Muscle of leg (tissue), 11 donors: Measurements from ENCODE around the gene FTL. TPM values are rescaled to one million over a fixed set of nuclear protein-coding genes. Genes with fewer than 3 reads are reported as not detected.
"Not testable (repeated sequence)": the region's sequence is repeated elsewhere in the genome, so short reads cannot be mapped to it uniquely, and the experiment has no call there.

Experiments used
- DNase-seq: peaks from one replicate; pipeline ENCODE4 v3.0.0; 2013
- H3K27ac ChIP-seq: one replicate; pipeline ENCODE4 v1.5.1; 2013; ENCODE audit warnings: mild to moderate bottlenecking, low read length, control low read depth
- H3K27me3 ChIP-seq: one replicate; pipeline ENCODE4 v1.6.1; 2013; ENCODE audit warnings: low read length; ENCODE audit not compliant: control insufficient read depth, insufficient read depth
- H3K36me3 ChIP-seq: one replicate; pipeline ENCODE4 v1.6.1; 2013; ENCODE audit warnings: low read length; ENCODE audit not compliant: control insufficient read depth, insufficient read depth
- H3K4me1 ChIP-seq: one replicate; pipeline ENCODE4 v1.6.1; 2013; ENCODE audit warnings: low read length; ENCODE audit not compliant: control insufficient read depth, insufficient read depth
- H3K4me3 ChIP-seq: one replicate; pipeline ENCODE4 v1.5.1; 2013; ENCODE audit warnings: low read length, control low read depth
- H3K9me3 ChIP-seq: replicated peaks from 2 replicates; pipeline ENCODE4 v1.6.1; 2013; ENCODE audit warnings: low read depth, low read length; ENCODE audit not compliant: control insufficient read depth
- WGBS: methylation state at CpG from one replicate; pipeline ENCODE4 v1.1.5; 2013; ENCODE audit warnings: missing lambda C conversion rate; ENCODE audit not compliant: insufficient coverage; 5-methylcytosine and 5-hydroxymethylcytosine counted together
- polyA plus RNA-seq, 8 donors: library from polyadenylated mRNA; unstranded; fragments of 120-200 nt; gene quantifications; one replicate each; pipeline versions ENCODE4 v1.2.1 to v1.2.3, GENCODE V29; 2013; ENCODE audit warnings: inconsistent platforms in 1 of 8, low replicate concordance in 1 of 8; ENCODE audit not compliant: insufficient read length in 8 of 8, insufficient read depth in 1 of 8
- total RNA-seq: library from RNA; stranded (reverse); fragments of 120-200 nt; gene quantifications from one replicate; pipeline ENCODE4 v1.2.4, GENCODE V29; 2013

Gene FTL
- total and polyA plus RNA-seq, 9 donors, result 576 to 914 (median 756) TPM

DNA sequence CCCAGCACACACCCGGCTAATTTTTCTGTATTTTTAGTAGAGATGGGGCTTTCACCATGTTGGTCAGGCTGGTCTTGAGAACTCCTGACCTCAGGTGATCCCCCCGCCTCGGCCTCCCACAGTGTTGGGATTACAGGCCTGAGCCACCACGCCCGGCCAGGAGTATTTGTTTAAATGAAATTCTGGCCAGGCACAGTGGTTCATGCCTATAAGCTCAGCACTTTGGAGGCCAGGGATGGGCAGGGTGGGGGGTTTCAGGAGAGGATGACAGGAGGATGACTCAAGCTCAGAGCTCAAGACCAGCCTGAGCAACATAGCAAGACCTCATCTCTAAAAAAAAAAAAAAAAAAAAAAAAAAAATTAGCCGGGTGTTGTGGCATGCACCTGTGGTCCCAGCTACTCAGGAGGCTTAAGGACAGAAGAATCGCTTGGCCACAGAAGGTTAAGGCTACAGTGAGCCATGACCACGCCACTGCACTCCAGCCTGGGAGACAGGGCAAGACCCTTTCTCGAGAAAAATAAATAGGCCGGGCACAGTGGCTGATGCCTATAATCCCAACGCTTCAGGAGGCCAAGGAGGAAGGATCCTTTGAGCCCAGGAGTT lies 39.8 kb upstream of the FTL start:
- Histone ChIP-seq H3K9me3 (no peaks in the 10 kb centered on the region), H3K36me3 (peaks cover 25% of the 10 kb centered on the region), H3K4me3 (no peak overlapping the region), H3K27ac (no peak overlapping the region), H3K27me3 (no peaks in the 10 kb centered on the region), H3K4me1 (peaks cover 4% of the 10 kb centered on the region)
- 85% methylated on average over 9 of the region's 11 CpGs for WGBS
- DNase-seq, result no peak

GRCh38 chr19:48925890-48926289 lies 39.2 kb upstream of the FTL start:
- not testable (repeated sequence) for H3K4me1 ChIP-seq, H3K27ac ChIP-seq, H3K9me3 ChIP-seq, DNase-seq, H3K4me3 ChIP-seq, H3K27me3 ChIP-seq
- WGBS, result no CpG with 5 or more reads among the region's 8 CpGs
- peaks cover 22% of the 10 kb centered on the region for H3K36me3 ChIP-seq

DNA sequence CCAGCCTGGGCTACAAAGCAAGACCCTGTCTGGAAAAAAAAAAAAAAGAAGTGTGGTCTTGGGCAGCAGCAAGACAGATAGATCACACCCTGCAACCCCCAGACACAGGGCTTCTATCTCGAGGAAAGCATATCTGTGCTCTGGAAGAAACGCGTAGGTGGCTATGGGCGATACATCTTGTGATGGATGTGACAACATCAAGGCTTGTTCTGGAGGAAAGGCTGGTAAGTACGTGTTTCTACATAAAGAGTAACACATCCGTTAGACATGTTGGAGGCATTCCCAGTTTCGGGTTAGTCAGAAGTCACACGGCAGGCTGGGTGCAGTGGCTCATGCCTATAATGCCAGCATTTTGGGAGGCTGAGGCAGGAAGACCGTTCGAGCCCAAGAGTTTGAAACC lies 38.2 kb upstream of the FTL start:
- Histone ChIP-seq H3K4me3 (no peak overlapping the region), H3K27me3 (peaks cover 3% of the 10 kb centered on the region), H3K9me3 (no peaks in the 10 kb centered on the region), H3K27ac (no peak overlapping the region), H3K36me3 (peaks cover 13% of the 10 kb centered on the region), H3K4me1 (peaks cover 4% of the 10 kb centered on the region)
- DNase-seq, result peak; percentile 62
- WGBS, result 53% methylated on average over 6 of the region's 10 CpGs

DNA sequence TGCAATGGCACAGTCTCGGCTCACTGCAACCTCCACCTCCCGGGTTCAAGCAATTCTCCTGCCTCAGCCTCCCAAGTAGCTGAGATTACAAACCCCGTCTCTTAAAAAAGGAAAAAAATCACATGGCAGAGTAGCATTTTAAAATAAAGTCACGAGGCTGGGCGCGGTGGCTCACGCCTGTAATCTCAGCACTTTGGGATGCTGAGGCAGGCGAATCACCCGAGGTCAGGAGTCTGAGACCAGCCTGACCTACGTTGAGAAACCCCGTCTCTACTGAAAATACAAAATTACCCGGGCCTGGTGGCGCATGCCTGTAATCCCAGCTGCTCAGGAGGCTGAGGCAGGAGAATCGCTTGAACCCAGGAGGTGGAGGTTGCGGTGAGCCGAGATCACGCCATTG lies 37.4 kb upstream of the FTL start:
- 89% methylated on average over 11 of the region's 17 CpGs for WGBS
- not testable (repeated sequence) for DNase-seq, H3K4me1 ChIP-seq, H3K36me3 ChIP-seq, H3K4me3 ChIP-seq, H3K9me3 ChIP-seq, H3K27ac ChIP-seq
- H3K27me3 ChIP-seq, result peaks cover 10% of the 10 kb centered on the region

DNA sequence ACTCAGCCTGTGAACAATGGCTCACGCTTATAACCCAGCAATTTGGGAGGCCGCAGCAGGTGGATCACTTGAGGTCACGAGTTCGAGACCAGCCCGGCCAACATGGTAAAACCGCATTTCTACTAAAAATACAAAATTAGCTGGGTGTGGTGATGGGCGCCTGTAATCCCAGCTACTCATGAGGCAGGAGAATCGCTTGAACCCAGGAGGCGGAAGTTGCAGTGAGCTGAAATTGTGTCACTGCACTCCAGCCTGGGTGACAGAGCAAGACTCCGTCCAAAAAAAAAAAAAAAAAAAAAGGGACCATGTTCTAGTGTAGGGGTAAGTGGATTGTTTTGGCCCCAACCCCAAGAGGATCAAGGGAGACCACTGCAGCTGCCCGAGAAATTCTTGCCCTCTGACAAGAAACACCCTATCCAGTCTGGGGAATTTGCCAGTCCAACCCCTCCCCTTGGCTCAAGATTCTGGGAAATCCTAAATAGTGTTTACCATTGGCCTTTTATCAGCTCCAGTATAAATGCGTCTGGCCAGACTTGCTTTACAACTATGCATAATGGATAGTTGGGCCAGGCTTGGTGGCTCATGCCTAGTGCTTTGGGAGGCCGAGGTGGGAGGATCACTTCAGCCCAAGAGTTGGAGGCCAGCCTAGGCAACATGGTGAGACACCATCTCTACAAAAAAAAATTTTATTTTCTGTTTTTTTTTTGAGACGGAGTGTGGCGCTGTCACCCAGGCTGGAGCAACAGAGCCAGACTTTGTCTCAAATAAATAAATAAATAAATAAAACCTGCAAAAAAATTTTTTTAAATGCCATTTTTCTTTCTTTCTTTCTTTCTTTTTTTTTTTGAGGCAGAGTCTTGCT lies 36.7 kb upstream of the FTL start:
- WGBS, result 92% methylated on average over 2 of the region's 15 CpGs
- Histone ChIP-seq H3K4me3 (no peak overlapping the region), H3K27me3 (peaks cover 17% of the 10 kb centered on the region), H3K36me3 (peaks cover under 1% of the 10 kb centered on the region), H3K4me1 (peaks cover 9% of the 10 kb centered on the region), H3K27ac (no peak overlapping the region), H3K9me3 (no peaks in the 10 kb centered on the region)
- DNase-seq, result no peak

DNA sequence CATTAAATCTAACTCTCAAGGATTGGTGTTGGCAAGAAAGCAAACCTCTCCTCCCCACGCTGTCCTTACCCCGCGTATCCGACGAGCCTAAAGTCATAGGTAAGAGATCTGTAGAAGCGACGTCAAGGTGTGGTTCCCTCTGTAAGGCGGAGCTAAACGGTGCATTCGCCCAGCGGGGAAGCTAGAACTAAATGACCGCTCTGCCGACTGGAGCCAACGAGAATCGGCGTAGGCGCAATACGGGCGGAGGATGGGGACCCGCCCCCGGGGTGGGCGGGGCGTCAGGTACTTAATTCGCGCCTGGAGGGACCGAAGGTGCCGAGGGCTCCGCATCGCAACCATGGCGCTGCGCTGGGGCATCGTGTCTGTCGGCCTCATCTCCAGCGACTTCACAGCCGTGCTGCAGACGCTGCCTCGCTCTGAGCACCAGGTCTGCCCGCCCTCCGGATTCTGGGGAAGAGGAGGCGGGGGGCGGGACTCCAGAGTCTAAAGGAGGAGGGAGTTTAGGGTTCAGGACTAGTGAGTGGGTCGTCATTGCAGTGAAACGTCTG lies 31.7 kb upstream of the FTL start, which contains the start of gene DHDH:
Gene DHDH, plus strand, starts transcription at position 318 of the 551 bp plus-strand sequence. Its CDS starts 23 bp downstream, at position 341.
- peak; percentile 69 for DNase-seq
- no peaks in the 10 kb centered on the region for H3K9me3 ChIP-seq
- no peak within 1 kb of the TSS for H3K27ac ChIP-seq
- peaks cover 9% of the 10 kb centered on the region for H3K4me1 ChIP-seq
- peaks cover 25% of the 10 kb centered on the region for H3K27me3 ChIP-seq
- under 1% methylated on average over 29 of the region's 43 CpGs for WGBS
- no peaks in the 10 kb centered on the region for H3K36me3 ChIP-seq
- H3K4me3 ChIP-seq, result peak within 1 kb of the TSS; percentile 43

GRCh38 chr19:48934837-48935236 lies 30.3 kb upstream of the FTL start:
- 77% methylated on average over 19 of the region's 19 CpGs for WGBS
- no peak overlapping the region for H3K27ac ChIP-seq
- DNase-seq, result no peak

GRCh38 chr19:48935864-48936263 lies 29.2 kb upstream of the FTL start:
- no peaks in the 10 kb centered on the region for H3K36me3 ChIP-seq
- 98% methylated on average over 16 of the region's 25 CpGs for WGBS
- peaks cover 25% of the 10 kb centered on the region for H3K27me3 ChIP-seq
- H3K4me3 ChIP-seq, result no peak overlapping the region
- no peak for DNase-seq
- peaks cover 5% of the 10 kb centered on the region for H3K9me3 ChIP-seq
- H3K27ac ChIP-seq, result no peak overlapping the region
- peaks cover 7% of the 10 kb centered on the region for H3K4me1 ChIP-seq

More at GRCh38 chr19:48934837-48935236, 30.3 kb upstream of the FTL start:
- Histone ChIP-seq H3K4me3 (no peak overlapping the region), H3K36me3 (no peaks in the 10 kb centered on the region), H3K9me3 (no peaks in the 10 kb centered on the region), H3K4me1 (peaks cover 7% of the 10 kb centered on the region), H3K27me3 (peaks cover 25% of the 10 kb centered on the region)

- Histone ChIP-seq H3K27me3 (peaks cover 11% of the 10 kb centered on the region), H3K4me1 (peaks cover 4% of the 10 kb centered on the region), H3K27ac (no peak overlapping the region), H3K4me3 (no peak overlapping the region), H3K9me3 (peaks cover 10% of the 10 kb centered on the region), H3K36me3 (no peaks in the 10 kb centered on the region)
- 82% methylated on average over 5 of the region's 7 CpGs for WGBS
- no peak for DNase-seq
Observed at GRCh38 chr19:48938256-48938655, 26.9 kb upstream of the FTL start.

DNA sequence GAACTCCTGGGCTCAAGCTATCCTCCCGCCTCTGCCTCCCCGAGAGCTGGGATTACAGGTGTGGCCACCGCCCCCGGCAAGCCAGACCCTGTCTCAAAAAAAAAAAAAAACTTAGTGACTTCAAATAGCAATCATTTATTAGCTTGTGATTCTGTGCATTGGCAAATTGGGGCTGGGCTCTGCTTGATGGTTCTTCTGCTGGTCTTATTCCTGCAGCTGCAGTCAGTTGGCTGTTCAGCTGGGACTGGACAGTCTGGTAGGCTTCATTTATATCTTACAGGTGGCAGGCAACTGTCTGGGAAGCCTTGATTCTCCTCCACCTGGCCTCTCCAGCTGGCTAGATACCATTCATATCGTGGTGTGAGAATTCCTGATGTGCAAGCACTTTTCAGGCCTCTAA lies 24.2 kb upstream of the FTL start:
- DNase-seq, result no peak
- H3K4me3 ChIP-seq, result no peak overlapping the region
- H3K27ac ChIP-seq, result no peak overlapping the region
- no CpG with 5 or more reads among the region's 5 CpGs for WGBS
- peaks cover 2% of the 10 kb centered on the region for H3K27me3 ChIP-seq
- H3K36me3 ChIP-seq, result no peaks in the 10 kb centered on the region
- peaks cover 10% of the 10 kb centered on the region for H3K9me3 ChIP-seq
- no peaks in the 10 kb centered on the region for H3K4me1 ChIP-seq
